Keratinocyte (primary cell): Measurements from ENCODE around the gene FSD2. TPM values are rescaled to one million over a fixed set of nuclear protein-coding genes. Genes with fewer than 3 reads are reported as not detected.
A peak's percentile ranks its signal among the peaks of the same experiment; 100 is the strongest.

Experiments used
- DNase-seq: peaks from one replicate; pipeline ENCODE4 v3.0.0-alpha.2; 2011; ENCODE audit warnings: low read depth, missing footprints, low spot score
- FAIRE-seq: peaks from 2 replicates; lab custom pipeline; 2011; peaks lifted over from hg19 to GRCh38; lab: Jason Lieb, UNC
- H2AFZ ChIP-seq: 2 replicates; pipeline ENCODE4 v1.6.0; 2012; ENCODE audit warnings: low read length, control low read depth, inconsistent platforms; ENCODE audit not compliant: control insufficient read depth
- H3K27ac ChIP-seq: 2 replicates; pipeline ENCODE4 v1.5.1; 2011; ENCODE audit warnings: low read length; ENCODE audit not compliant: control insufficient read depth, insufficient read depth
- H3K27me3 ChIP-seq: 3 replicates; pipeline ENCODE4 v1.6.0; 2011; ENCODE audit warnings: low read length; ENCODE audit not compliant: control insufficient read depth, insufficient read depth; ENCODE audit errors: extremely low read depth
- H3K36me3 ChIP-seq, 2 experiments: 2 replicates in 1 of 2; 3 replicates in 1 of 2; pipeline ENCODE4 v1.5.1; 2011; ENCODE audit warnings: low read length in 2 of 2, mild to moderate bottlenecking in 1 of 2; ENCODE audit not compliant: control insufficient read depth in 2 of 2, insufficient read depth in 2 of 2; ENCODE audit errors: extremely low read depth in 1 of 2
- H3K4me1 ChIP-seq: 3 replicates; pipeline ENCODE4 v1.5.1; 2011; ENCODE audit warnings: low read length; ENCODE audit not compliant: control insufficient read depth, insufficient read depth; ENCODE audit errors: extremely low read depth
- H3K4me2 ChIP-seq: 3 replicates; pipeline ENCODE4 v1.6.0; 2011; ENCODE audit warnings: low read depth, low read length; ENCODE audit not compliant: control insufficient read depth, insufficient read depth; ENCODE audit errors: extremely low read depth
- H3K4me3 ChIP-seq, 3 experiments: fragments of 200-600 bp in 1 of 3; sonication (generic) in 1 of 3; 2 replicates in 2 of 3; 3 replicates in 1 of 3; pipeline ENCODE4 v1.5.1; 2011 to 2016; ENCODE audit warnings: low read length in 3 of 3, mild to moderate bottlenecking in 3 of 3, control low read depth in 2 of 3, inconsistent platforms in 1 of 3, low read depth in 1 of 3, mixed read lengths in 1 of 3, mixed run types in 1 of 3, moderate library complexity in 1 of 3; ENCODE audit not compliant: control insufficient read depth in 2 of 3, insufficient read depth in 2 of 3; ENCODE audit errors: extremely low read depth in 1 of 3
- H3K79me2 ChIP-seq: 2 replicates; pipeline ENCODE4 v1.6.0; 2012; ENCODE audit warnings: low read length; ENCODE audit not compliant: control insufficient read depth, insufficient read depth
- H3K9ac ChIP-seq: 3 replicates; pipeline ENCODE4 v1.6.0; 2011; ENCODE audit warnings: low read length; ENCODE audit not compliant: control insufficient read depth, insufficient read depth; ENCODE audit errors: extremely low read depth
- H3K9me1 ChIP-seq: 3 replicates; pipeline ENCODE4 v1.6.0; 2011; ENCODE audit warnings: low read length; ENCODE audit not compliant: control insufficient read depth, insufficient read depth; ENCODE audit errors: extremely low read depth
- H3K9me3 ChIP-seq: 2 replicates; pipeline ENCODE4 v1.5.1; 2012; ENCODE audit warnings: low read depth, low read length; ENCODE audit not compliant: control insufficient read depth
- H4K20me1 ChIP-seq: 3 replicates; pipeline ENCODE4 v1.6.0; 2011; ENCODE audit warnings: low read length; ENCODE audit not compliant: control insufficient read depth, insufficient read depth; ENCODE audit errors: extremely low read depth
- EZH2 ChIP-seq: IDR thresholded peaks from one replicate; pipeline ENCODE4 v1.6.1; 2012; ENCODE audit warnings: inconsistent platforms, mild to moderate bottlenecking, low read length, moderate library complexity
- dilution Hi-C: fragments of 300-500 bp; cut with MboI; formaldehyde crosslinking; loops from one replicate; pipeline ENCODE4 v1.7.0; 2020; ENCODE audit warnings: low sequenced_read_pairs; ENCODE audit not compliant: extremely low pct_ligation_motif_present
- polyA plus RNA-seq, 5 experiments: library from polyadenylated mRNA; depleted of rRNA in 3 of 5; stranded (reverse) in 3 of 5; stranded (forward) in 1 of 5; unstranded in 1 of 5; fragments of >200 nt; gene quantifications; 1 replicate in 1 of 5; 2 replicates in 3 of 5; 3 replicates in 1 of 5; pipeline versions ENCODE4 v1.2.1 to v1.2.3, GENCODE V29; 2011 to 2012; ENCODE audit warnings: missing spikeins in 2 of 5, low read depth in 1 of 5, low replicate concordance in 1 of 5
- TF ChIP-seq, protein P1 (sequence below), 3 experiments: IDR thresholded peaks in 1 of 3; conservative IDR thresholded peaks in 1 of 3; optimal IDR thresholded peaks in 1 of 3; 2 replicates in 2 of 3; 3 replicates in 1 of 3; pipeline versions ENCODE3 to v1.5.1; 2011; ENCODE audit warnings: low read length in 3 of 3, mild to moderate bottlenecking in 3 of 3, moderate library complexity in 2 of 3, control low read depth in 1 of 3, inconsistent platforms in 1 of 3; ENCODE audit not compliant: insufficient read depth in 2 of 3; ENCODE audit errors: extremely low read depth in 1 of 3

The FSD2 gene
- polyA plus RNA-seq, 1 donor (not counting 4 experiments of a cell fraction or from before 2014, with no cell fraction given): not detected

DNA sequence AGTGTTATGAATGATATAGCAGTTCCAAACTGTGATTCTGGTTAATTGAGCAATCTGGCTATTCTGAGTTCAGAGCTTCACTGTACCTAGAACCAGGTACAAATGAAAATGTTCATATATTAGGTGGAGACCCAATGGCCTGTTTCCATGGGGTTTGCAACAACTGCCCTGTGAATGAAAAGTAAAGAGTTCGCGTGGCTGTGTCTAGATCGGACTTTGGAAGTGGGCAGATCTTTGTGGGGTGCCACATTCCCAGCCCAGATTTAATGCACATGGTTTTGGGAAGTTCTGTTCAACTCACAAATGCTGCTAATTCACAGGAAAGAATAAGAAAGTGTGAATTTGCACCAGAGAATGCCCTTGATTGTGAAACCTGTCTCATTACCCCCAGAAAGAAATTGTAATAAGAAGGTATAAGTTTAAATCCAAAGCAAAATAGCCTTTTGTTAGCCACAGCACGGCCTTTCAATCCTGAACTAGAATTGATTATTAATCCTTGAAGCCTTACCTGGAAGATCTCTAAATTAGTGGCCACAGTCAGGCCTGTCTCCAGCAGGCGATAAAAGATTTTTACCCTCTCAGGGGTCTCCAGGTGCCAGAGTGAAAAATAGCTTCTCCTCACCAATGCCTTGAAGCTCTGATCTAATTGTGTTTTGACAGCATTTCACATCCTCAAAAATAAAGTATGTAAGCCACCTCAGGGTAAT is 26.2 kb upstream of the FSD2 start:
- H3K27ac ChIP-seq: peak overlapping the region; percentile 88
- H3K9me3 ChIP-seq: no peaks in the 10 kb centered on the region
- no peak overlapping the region for H2AFZ ChIP-seq
- dilution Hi-C loops: no loop called here
- peaks cover 3% of the 10 kb centered on the region for H3K79me2 ChIP-seq
- H3K36me3 ChIP-seq: peaks cover 29 to 50% of the 10 kb centered on the region in 2 experiments
- peak overlapping the region; percentile 75 for H3K4me2 ChIP-seq
- DNase-seq (no peak), FAIRE-seq (peak; percentile 17)
- peak overlapping the region; percentile 51 for H3K9ac ChIP-seq
- peak overlapping the region in 1 of 3 experiments; percentile 24 for H3K4me3 ChIP-seq
- H3K27me3 ChIP-seq: no peaks in the 10 kb centered on the region
- H3K4me1 ChIP-seq: peaks cover 27% of the 10 kb centered on the region
- TF ChIP-seq, protein P1, sequence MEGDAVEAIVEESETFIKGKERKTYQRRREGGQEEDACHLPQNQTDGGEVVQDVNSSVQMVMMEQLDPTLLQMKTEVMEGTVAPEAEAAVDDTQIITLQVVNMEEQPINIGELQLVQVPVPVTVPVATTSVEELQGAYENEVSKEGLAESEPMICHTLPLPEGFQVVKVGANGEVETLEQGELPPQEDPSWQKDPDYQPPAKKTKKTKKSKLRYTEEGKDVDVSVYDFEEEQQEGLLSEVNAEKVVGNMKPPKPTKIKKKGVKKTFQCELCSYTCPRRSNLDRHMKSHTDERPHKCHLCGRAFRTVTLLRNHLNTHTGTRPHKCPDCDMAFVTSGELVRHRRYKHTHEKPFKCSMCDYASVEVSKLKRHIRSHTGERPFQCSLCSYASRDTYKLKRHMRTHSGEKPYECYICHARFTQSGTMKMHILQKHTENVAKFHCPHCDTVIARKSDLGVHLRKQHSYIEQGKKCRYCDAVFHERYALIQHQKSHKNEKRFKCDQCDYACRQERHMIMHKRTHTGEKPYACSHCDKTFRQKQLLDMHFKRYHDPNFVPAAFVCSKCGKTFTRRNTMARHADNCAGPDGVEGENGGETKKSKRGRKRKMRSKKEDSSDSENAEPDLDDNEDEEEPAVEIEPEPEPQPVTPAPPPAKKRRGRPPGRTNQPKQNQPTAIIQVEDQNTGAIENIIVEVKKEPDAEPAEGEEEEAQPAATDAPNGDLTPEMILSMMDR (optimal IDR thresholded peaks at IDR 0.05 in 1 of 3, IDR thresholded peaks at IDR 0.05 in 1 of 3, conservative IDR thresholded peaks at IDR 0.05 in 1 of 3; ENCODE audit: extremely low read depth in 1 of 3, insufficient read depth in 2 of 3, low read length in 3 of 3): no peak
- TF ChIP-seq EZH2: no peak
- peaks cover 2% of the 10 kb centered on the region for H4K20me1 ChIP-seq
- H3K9me1 ChIP-seq: no peaks in the 10 kb centered on the region

DNA sequence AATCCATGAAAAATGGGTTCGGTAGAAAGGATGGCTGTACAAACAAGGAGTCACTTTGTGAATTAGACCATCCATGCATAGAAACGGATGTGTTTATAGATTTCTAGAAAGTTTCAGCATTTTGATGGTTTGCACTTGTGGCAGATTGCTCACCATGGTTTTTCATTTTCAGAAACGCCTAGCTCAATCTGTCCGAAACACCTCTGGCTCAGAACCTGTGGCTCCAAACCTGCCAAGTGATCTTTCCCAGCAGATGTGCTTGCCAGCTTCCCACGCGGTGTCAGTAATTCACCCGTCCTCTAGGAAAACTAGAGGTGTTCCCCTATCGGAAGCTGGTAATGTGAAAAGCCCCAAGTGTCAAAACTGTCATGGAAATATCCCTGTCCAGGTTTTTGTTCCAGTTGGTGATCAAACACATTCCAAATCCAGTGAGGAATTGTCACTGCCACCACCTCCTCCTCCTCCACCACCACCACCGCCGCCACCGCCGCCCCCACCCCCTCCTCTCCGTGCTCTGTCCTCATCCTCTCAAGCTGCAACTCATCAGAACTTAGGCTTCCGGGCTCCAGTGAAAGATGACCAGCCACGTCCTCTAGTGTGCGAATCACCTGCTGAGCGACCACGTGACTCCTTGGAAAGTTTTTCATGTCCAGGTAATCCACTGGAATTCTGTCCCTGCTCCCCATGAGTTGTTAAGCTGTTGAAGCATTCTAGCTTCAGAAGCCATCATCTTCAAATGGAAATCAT is 24.7 kb upstream of the FSD2 start:
- Histone ChIP-seq H2AFZ (no peak overlapping the region), H3K9ac (no peak overlapping the region), H3K36me3 (peaks cover 26 to 46% of the 10 kb centered on the region in 2 experiments), H3K79me2 (peaks cover 3% of the 10 kb centered on the region), H3K9me1 (no peaks in the 10 kb centered on the region), H3K4me3 (no peak overlapping the region), H3K27me3 (no peaks in the 10 kb centered on the region), H3K9me3 (no peaks in the 10 kb centered on the region), H3K4me1 (peaks cover 27% of the 10 kb centered on the region), H3K27ac (no peak overlapping the region), H4K20me1 (peaks cover 2% of the 10 kb centered on the region), H3K4me2 (no peak overlapping the region)
- DNase-seq (no peak), FAIRE-seq (no peak)
- dilution Hi-C loops: no loop called here
- TF ChIP-seq, protein P1 (optimal IDR thresholded peaks at IDR 0.05 in 1 of 3, IDR thresholded peaks at IDR 0.05 in 1 of 3, conservative IDR thresholded peaks at IDR 0.05 in 1 of 3; ENCODE audit: extremely low read depth in 1 of 3, insufficient read depth in 2 of 3, low read length in 3 of 3): no peak
- TF ChIP-seq EZH2: no peak
